Spinal cord (tissue), 10 donors: ENCODE results near the gene ING2. TPM values are rescaled to one million over a fixed set of nuclear protein-coding genes. Genes with fewer than 3 reads are reported as not detected.

Source experiments
- DNase-seq, 6 donors: peaks; one replicate each; pipeline versions ENCODE4 v3.0.0 to v3.0.0-alpha.2; 2013 to 2015; ENCODE audit warnings: low spot score in 6 of 6, low read depth in 4 of 6
- H3K27ac ChIP-seq: one replicate; pipeline ENCODE4 v1.5.1; 2013; ENCODE audit warnings: low read depth, low read length, control low read depth
- H3K27me3 ChIP-seq: one replicate; pipeline ENCODE4 v1.6.1; 2013; ENCODE audit warnings: low read length; ENCODE audit not compliant: control insufficient read depth, insufficient read depth
- H3K36me3 ChIP-seq: one replicate; pipeline ENCODE4 v1.6.1; 2013; ENCODE audit warnings: low read length; ENCODE audit not compliant: control insufficient read depth, insufficient read depth
- H3K4me1 ChIP-seq: one replicate; pipeline ENCODE4 v1.6.1; 2013; ENCODE audit warnings: low read length; ENCODE audit not compliant: control insufficient read depth, insufficient read depth
- H3K4me3 ChIP-seq: one replicate; pipeline ENCODE4 v1.5.1; 2013; ENCODE audit warnings: low read depth, low read length, control low read depth
- H3K9me3 ChIP-seq: one replicate; pipeline ENCODE4 v1.6.1; 2013; ENCODE audit warnings: low read length; ENCODE audit not compliant: control insufficient read depth, insufficient read depth
- WGBS: methylation state at CpG from one replicate; pipeline ENCODE4 v1.1.5; 2013; ENCODE audit warnings: missing lambda C conversion rate; ENCODE audit not compliant: insufficient coverage; 5-methylcytosine and 5-hydroxymethylcytosine counted together
- polyA plus RNA-seq, 2 donors: library from polyadenylated mRNA; unstranded; fragments of 120-200 nt; gene quantifications; one replicate each; pipeline ENCODE4 v1.2.1, GENCODE V29; 2013; ENCODE audit not compliant: insufficient read length in 2 of 2
- total RNA-seq, 2 donors: library from RNA; depleted of rRNA in 1 of 2; stranded (reverse); fragments of 120-200 nt in 1 of 2; fragments of >200 nt in 1 of 2; gene quantifications; one replicate each; pipeline versions ENCODE4 v1.2.3 to v1.2.4, GENCODE V29; 2013 to 2014
- donor health status: healthy.

ING2 gene
- total and polyA plus RNA-seq, 4 donors: 19.6 to 23.0 (median 21.2) TPM

DNA sequence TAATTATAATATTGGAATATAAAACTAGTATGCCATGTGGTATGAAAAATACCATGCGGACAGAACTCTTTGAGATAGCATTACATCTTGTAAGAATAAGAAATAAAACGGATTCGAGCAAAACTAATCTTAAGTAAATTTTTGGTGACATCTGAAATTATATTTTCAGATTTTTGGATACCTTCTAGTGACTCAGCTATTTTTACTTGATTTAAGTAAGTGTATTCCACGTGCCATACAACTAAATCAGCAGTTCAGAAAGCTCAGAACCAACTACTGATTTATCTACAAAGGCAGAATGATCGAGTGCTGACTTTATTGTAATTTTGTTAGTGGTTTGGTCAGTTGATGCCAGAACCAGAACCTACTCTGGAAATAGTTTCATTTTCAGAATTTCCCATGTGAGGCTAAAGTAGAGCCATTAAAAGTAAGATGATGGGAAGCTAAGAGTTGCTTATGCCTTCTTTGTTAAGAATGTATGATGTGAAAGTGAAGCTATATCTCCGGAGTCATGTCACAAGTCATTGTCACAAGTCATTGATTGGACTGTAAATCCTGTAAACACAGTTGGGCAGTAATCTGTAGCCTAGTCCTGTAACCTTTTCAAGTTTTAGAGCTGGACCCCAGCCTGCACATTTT lies 4.0 kb downstream of the ING2 start:
- Histone ChIP-seq H3K27me3 (no peaks in the 10 kb centered on the region), H3K36me3 (no peaks in the 10 kb centered on the region), H3K9me3 (no peaks in the 10 kb centered on the region), H3K27ac (no peak overlapping the region), H3K4me3 (no peak overlapping the region), H3K4me1 (no peaks in the 10 kb centered on the region)
- DNase-seq: no peak
- no CpG with 5 or more reads among the region's 6 CpGs for WGBS

DNA sequence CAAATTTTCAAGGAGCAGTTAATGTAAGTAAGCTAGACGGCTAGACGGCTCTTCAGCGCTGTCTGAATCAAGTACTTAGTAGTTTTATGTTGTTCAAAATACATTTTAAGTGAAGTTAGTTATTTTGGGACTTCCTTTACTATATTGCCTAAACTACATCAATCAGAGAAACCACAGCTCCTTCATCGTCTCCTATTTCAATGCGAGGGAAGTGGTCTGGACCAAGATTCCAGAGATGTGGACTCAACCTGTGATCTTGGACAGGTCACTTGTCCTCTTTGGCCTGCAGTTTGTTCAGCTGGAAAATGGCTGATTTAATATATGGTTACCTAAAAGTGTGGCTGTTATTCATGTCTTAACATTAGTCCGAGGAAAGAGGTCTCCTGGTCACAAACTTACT lies 10.6 kb downstream of the ING2 start:
- Histone ChIP-seq H3K27ac (no peak overlapping the region), H3K36me3 (peaks cover 2% of the 10 kb centered on the region), H3K4me3 (no peak overlapping the region), H3K9me3 (no peaks in the 10 kb centered on the region), H3K4me1 (no peaks in the 10 kb centered on the region), H3K27me3 (no peaks in the 10 kb centered on the region)
- DNase-seq: no peak
- whole genome bisulfite sequencing: no CpG with 5 or more reads among the region's 6 CpGs

DNA sequence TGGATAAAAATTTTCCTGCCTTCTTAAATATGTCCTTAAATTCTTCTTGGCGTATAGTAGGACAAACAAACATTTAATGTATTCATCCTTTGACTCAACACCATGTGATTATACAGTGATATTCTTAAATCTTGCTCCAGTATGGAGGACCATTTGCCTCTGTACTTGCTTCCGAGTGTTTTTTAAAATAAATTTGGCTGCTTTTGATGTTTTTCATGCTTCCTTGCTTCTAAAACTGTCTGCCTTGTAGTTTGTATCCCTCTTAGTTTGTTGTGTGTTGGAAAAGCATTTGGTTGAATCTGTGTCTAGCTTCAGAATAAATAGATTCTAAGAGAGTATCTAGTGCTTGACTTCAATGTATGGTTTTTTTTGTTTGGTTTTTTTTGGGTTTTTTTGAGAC lies 12.3 kb downstream of the ING2 start:
- H3K9me3 ChIP-seq: no peaks in the 10 kb centered on the region
- no peak overlapping the region for H3K27ac ChIP-seq
- peaks cover 2% of the 10 kb centered on the region for H3K36me3 ChIP-seq
- WGBS: no CpG with 5 or more reads among the region's 2 CpGs
- H3K4me1 ChIP-seq: no peaks in the 10 kb centered on the region
- H3K4me3 ChIP-seq: no peak overlapping the region
- DNase-seq: peak in 1 of 6 donors; percentile 50
- H3K27me3 ChIP-seq: no peaks in the 10 kb centered on the region

DNA sequence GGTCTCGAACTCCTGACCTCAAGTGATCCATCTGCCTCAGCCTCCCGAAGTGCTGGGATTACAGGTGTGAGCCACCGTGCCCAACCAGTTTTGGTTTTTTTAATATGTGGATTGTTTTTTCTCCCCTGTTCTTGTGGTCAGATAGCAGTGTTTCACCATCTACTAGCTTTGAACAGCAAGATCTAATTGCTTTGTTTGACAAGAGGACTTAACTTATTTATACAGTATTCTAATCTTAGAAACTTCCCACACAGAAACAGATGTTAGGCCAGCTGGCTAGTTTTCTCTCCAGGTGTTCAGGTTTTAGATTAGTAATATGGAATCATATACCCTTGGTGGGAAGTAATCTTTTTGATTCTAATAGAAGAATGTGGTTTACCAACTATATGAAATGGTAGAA lies 12.9 kb downstream of the ING2 start:
- Histone ChIP-seq H3K36me3 (peaks cover 2% of the 10 kb centered on the region), H3K4me3 (no peak overlapping the region), H3K27me3 (no peaks in the 10 kb centered on the region), H3K27ac (no peak overlapping the region), H3K4me1 (no peaks in the 10 kb centered on the region), H3K9me3 (no peaks in the 10 kb centered on the region)
- 91% methylated on average over 3 of the region's 3 CpGs for WGBS
- no peak for DNase-seq

DNA sequence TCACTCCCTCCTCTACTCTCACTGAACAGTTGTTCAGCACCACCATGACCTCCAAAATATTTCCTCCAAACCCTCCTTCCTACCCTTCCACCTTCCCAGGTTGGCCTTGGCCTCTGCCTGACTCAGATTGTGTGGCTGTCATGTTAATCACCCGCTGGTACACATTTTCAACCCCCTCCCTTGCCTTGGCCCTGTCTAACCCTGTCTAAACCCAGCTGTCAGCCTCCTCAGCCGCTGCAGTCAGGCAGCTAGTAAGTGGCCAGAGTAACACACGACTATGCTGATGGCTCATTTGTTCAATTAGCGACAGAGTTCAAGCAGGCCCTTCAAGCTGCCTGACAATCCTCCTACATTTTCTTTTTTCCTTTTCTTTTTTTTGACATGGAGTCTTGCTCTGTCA lies 18.0 kb downstream of the ING2 start:
- Histone ChIP-seq H3K36me3 (no peaks in the 10 kb centered on the region), H3K27ac (no peak overlapping the region), H3K9me3 (no peaks in the 10 kb centered on the region), H3K4me1 (no peaks in the 10 kb centered on the region), H3K27me3 (no peaks in the 10 kb centered on the region), H3K4me3 (no peak overlapping the region)
- WGBS: 53% methylated on average over 4 of the region's 4 CpGs
- DNase-seq: no peak

DNA sequence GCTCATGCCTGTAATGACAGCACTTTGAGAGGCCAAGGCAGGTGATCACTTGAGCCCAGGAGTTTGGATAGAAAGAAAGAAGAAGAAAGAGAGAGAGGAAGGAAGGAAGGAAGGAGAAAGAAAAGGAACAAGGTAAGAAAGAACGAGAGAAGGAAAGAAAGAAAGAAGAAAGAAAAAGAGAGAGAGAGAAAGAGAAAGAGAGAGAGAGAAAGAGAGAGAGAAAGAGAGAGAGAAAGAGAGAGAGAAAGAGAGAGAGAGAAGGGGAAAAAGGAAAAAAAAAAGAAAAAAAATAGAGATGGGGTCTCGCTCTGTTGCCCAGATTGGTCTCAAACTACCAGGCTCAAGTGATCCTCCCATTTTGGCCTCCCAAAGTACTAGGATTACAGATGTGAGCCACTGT lies 22.5 kb downstream of the ING2 start:
- WGBS: 94% methylated on average over 1 of the region's 2 CpGs
- no peaks in the 10 kb centered on the region for H3K27me3 ChIP-seq
- H3K9me3 ChIP-seq: no peaks in the 10 kb centered on the region

DNA sequence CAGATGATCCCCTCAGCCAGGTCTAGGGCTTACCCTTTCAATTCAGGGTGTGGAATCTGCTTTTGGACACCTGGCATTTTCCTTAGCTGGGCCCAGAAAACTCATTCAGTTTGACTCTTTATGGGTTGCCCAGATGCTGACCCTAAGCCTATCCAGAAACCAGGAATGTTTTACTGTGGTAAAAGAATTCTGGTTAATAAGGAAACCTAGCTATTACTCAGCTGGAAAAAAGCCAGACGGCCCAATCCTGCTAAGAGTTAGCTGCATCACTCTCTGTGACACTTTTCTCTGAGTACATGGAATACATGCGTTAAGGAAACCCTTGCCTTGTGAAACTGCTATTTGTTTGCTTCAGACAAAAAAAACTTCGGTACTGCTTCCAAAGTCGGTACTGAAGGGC lies 28.0 kb downstream of the ING2 start:
- no peak for DNase-seq
- H3K27me3 ChIP-seq: peaks cover 3% of the 10 kb centered on the region

More for the DNA sequence above, 22.5 kb downstream of the ING2 start:
- no peak overlapping the region for H3K4me3 ChIP-seq
- H3K4me1 ChIP-seq: no peaks in the 10 kb centered on the region
- no peaks in the 10 kb centered on the region for H3K36me3 ChIP-seq
- no peak for DNase-seq
- H3K27ac ChIP-seq: no peak overlapping the region

DNA sequence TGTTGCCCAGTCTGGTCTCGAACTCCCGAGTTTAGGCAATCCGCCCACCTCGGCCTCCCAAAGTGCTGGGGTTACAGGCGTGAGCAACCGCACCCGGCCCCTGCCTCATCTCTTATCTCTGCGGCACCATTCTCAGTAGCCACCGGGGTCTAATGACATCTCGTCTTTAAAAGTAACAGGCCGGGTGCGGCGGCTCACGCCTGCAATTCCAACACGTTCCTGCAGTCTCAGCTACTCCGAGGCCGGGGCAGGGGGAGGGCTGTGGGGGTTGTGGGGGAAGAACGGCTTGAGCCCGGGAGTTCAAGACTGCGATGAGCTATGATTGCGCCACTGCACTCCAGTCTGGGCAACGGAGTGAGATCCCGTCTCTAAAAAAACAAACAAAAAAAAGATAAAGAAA lies 28.8 kb downstream of the ING2 start:
- no peak for DNase-seq
- WGBS: 93% methylated on average over 16 of the region's 23 CpGs
- no peaks in the 10 kb centered on the region for H3K4me1 ChIP-seq
- no peaks in the 10 kb centered on the region for H3K9me3 ChIP-seq
- H3K4me3 ChIP-seq: no peak overlapping the region
- no peaks in the 10 kb centered on the region for H3K36me3 ChIP-seq
- peaks cover 3% of the 10 kb centered on the region for H3K27me3 ChIP-seq
- no peak overlapping the region for H3K27ac ChIP-seq

More for the DNA sequence above, 28.0 kb downstream of the ING2 start:
- Histone ChIP-seq H3K27ac (no peak overlapping the region), H3K4me1 (no peaks in the 10 kb centered on the region), H3K9me3 (no peaks in the 10 kb centered on the region), H3K4me3 (no peak overlapping the region), H3K36me3 (no peaks in the 10 kb centered on the region)
- WGBS: 79% methylated on average over 3 of the region's 4 CpGs

DNA sequence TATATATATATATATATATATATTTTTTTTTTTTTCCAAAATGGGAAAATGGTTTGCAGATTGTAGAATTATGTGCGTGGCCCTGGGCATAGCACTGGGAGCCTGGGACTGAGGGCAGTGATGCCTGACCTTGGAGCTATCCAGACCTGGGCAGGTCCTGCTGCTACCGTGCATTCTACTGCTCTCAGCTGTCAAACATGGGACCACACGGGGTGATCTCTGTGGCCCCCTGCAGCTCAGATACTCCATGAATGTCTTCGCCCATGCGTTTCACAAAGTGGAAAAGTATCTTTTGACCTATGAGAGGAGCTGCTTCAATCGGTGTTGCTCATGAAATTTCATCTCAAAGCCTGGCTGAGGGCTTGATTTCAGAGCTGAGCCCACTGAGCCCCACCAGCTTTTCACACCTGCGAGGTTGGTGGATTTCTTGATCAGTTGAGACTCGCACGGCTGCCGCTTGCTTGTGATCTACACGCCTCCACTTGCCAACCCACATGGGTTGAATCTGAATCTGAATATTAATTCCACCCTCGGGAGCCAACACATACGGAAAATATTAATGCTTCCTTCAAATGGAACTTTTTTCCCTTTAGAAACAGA lies 35.7 kb downstream of the ING2 start:
- Histone ChIP-seq H3K36me3 (no peaks in the 10 kb centered on the region), H3K4me1 (no peaks in the 10 kb centered on the region), H3K27ac (no peak overlapping the region), H3K9me3 (no peaks in the 10 kb centered on the region), H3K4me3 (no peak overlapping the region), H3K27me3 (no peaks in the 10 kb centered on the region)
- 75% methylated on average over 7 of the region's 13 CpGs for WGBS
- peak in 1 of 6 donors; percentile 52 for DNase-seq
